ENCODE measurements around the gene ZNF148. TPM values are rescaled to one million over a fixed set of nuclear protein-coding genes. Genes with fewer than 3 reads are reported as not detected.

The ZNF148 gene
- total RNA-seq, 1 donor: 15.6 TPM

DNA sequence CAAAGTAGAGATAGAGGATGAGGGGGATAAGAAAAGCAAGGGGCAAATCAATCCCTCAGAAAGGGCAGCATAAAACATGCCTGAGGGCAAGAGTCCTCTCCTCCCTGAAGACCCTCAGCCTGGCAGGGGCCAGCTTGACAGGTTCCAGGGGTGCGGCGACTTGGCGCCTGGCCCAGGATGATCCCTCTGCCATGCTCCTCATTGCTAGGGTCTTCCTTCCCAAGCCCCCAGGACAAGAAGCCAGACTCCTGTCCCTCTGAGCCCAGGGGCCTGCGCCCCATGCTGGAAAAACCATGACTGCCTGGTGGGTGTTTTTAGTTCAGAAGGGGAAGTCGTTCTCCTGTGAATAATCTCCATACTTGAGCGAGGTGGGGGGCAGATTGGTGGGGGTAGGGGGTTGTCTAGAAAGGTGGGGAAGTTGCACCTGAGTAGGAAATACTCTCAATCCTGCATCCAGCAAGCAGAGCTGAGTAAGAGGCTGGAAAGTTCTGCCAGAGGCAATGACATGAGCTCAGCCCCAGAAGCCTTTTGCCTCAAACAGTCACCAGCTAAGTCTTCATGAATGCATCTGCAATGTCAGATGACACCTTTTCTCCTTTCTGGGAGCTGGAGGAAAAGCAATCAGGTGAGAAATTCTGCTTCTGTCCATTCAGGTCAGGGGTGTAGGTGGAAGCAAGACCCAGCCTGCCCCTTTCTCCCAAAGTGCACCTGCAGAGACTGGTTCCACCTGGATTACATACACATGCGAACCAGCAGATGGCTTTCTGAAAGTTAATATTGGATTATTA is 180.9 kb downstream of the ZNF148 start:
- DNase-seq (ENCODE audit: low read depth in 2 of 3, low spot score in 2 of 3): no peak

DNA sequence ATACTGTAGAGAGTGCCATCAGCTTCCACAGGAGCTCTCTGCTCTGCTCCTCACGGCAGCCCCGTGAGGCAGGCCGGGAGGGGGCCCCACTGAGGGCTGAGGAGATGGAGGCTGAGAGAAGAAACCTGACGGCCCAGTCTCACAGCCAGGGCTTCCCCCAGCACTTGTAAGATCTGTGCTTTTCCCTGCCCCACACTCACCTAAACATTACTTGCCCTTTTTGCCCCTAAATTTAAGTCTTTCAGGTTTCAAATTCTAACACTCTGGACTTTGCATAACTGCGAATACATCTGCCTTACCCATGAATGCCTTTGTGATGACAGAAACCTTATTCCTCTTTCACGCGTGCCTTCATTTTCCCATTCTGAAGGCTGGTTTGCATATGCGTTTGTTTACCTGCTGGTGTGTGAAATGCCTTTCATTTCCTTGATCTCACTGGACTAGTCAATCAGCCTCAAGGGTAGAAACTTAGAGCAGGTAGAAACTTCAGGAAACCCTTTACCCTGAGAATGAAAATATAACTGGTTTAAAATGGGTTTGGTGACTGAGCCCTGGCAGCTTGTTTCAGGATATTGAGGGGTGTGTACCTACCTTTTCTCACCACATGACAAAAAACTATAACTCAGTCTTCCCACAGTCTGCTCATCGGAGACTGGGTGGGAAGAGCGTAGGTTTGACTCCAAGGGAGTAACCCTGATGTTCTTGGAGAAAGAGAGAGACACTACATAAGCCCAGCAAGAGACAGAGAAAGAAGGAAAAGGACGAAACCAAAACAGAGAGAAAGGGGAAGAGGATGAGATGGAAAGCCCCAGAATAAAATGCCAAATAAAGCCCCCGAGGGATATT is 182.7 kb downstream of the ZNF148 start:
- no peak for DNase-seq (ENCODE audit: low read depth in 2 of 3, low spot score in 2 of 3)

DNA sequence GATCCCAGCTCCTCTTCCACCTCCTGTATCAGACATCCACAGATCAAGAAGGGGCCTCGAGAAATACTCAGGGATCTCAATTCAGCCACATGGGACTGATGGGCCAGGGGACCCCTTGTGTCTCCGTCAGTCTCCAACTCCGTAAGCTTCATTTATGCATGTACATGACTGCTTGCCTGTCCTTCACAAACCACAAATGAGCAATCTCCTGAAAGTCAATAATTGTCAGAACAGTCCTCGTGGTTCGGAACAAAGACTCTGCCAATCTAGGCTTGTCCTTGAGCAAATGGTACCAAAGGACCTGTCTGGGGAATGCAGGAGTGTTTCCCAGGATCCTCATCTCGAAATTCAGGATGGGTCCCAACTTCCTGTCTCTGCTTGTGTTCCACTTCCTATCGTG is 183.4 kb downstream of the ZNF148 start:
- no peak for DNase-seq (ENCODE audit: low read depth in 2 of 3, low spot score in 2 of 3)

DNA sequence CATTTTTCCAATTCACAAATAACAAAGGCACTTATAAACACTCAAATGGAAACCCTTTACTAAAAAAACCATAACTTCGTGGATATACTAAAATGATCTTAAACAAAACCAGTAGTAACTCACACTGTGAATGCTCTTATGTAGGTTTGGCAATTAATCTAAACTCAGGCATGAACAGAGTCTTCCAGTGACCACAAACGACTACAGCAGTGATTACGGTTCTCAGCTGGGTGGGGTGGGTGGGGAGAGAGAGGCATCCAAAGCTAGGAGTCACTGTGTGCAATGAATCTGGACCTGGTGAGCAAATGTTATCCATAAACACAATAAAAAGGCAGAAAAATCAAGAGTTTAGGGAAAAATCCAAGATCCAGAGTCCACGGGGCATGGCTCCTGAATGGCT is 183.9 kb downstream of the ZNF148 start:
- no peak for DNase-seq (ENCODE audit: low read depth in 2 of 3, low spot score in 2 of 3)

DNA sequence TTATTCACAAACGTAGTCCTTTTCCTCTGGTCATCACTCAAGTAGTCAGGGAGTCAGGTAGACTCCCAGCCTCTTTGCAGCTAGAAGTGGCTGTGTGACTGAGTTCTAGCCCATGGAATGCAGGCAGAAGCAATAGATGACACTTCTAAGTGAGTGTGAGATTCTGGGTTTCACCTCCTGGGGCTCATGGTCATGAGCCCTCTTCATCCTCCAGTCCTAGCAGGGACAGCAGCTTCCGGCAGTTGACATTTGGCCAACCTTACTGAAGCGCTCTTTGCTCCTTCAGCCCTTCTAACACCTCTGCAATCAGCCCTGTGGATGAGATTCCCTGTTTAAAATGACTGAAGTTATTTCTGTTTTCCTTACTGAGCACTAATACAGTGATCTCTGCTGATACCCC is 184.3 kb downstream of the ZNF148 start:
- DNase-seq (ENCODE audit: low read depth in 2 of 3, low spot score in 2 of 3): no peak

DNA sequence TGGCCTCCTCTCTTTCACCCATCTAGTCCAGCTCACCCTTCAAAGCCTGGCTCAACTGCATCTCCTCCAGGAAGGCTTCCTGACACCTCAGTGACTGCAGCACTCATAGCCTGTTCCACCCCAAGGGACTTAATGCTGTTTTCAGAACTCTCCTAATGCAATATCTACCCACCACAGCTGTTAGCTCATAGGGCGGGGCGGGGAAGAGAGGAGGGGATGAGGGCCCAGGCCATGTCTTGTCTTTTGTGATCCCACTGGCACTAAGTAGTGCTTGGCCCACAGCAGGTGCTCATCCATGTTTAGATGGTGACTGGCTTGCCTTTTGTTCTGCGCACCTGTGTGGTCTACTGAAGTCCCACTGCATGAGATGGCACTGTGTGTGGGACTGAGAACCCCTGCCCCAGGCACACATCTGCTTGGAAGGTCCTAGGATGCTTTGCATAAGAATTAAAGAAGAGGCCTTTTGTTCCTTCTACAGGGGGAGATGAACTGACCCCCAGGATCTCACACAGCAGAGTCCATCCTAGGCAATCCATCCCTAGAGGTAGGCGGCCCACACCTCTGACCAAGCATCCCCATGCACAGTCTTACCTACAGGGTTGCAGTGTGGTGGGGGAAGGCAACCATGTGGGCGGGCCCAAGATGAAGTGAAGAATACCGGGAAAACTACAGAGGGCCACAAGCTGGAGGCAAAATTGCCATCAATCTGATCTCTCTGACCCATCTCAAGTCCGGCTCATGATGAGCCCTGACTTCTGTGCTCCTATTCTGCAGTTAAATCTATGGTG is 185.6 kb downstream of the ZNF148 start:
- DNase-seq (ENCODE audit: low read depth in 2 of 3, low spot score in 2 of 3): no peak

DNA sequence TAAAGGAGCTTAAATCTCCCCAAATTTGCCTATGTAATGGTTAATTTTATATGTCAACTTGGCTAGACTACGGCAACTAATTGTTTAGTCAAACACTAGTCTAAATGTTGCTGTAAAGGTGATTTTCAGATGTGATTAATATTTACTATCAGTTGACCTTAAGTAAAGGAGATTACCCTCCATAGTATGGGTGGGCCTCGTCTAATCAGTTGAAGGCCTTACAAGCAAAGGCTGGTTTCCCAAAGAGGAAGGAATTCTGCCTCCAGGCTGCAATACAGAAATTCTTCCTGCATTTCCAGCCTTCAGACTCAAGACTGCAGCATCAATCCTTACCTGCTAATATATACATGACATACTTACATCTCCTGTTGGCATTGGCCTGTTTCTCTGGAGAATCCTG is 186.2 kb downstream of the ZNF148 start:
- no peak for DNase-seq (ENCODE audit: low read depth in 2 of 3, low spot score in 2 of 3)

DNA sequence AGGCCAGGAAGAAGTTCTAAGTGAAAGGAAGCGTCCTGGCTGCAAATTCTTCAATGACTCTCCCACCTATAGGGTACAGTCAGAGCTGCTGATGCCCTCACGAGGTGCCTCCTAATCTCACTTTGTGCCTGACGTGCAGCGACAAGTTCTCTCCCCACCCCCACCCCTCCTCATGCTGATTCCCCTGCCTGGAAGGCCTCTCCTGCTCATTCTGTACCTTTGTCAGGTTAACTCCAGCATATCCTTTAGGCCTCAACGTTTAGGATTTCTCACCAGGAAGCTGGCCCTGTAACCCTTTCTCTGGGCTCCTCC is 187.6 kb downstream of the ZNF148 start:
- DNase-seq (ENCODE audit: low read depth in 2 of 3, low spot score in 2 of 3): no peak

DNA sequence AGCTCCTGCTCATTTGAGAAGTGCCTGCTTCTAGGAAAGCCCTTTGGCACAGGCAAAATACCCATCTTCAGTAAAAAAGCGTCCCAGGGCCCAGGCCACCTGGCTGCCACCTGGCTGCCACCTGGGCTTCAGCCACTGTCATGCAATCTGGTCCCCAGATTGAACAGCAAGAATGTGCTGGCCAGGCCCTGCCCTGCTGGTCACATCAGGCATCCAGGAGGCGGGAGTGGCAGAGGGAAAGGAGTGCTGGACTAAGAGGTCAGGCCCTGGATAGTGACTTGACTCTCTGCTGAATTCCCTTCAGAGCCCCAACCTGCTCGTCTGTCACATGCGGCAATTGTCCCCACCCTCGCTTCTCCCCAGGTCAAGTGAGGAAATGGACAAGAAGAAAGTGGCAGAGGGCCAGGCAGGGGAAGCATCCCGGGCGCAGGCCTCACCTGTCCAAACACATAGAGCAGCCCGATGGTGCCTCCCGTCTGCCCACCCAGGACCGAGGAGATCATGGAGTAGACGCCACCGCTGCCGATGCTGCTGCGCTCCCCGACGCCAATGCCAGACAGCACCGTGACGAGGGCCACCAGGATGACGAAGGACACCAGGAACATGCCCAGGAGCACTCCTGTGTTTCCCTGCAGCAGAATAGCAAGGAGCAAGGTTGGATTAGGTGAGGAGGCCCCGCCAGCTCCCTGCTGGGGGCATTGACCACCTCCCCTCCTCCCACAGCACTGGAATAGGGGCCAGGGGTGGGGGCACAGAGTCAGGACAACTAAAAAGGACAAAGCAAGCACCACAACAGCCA is 188.1 kb downstream of the ZNF148 start:
- no peak for DNase-seq (ENCODE audit: low read depth in 2 of 3, low spot score in 2 of 3)

DNA sequence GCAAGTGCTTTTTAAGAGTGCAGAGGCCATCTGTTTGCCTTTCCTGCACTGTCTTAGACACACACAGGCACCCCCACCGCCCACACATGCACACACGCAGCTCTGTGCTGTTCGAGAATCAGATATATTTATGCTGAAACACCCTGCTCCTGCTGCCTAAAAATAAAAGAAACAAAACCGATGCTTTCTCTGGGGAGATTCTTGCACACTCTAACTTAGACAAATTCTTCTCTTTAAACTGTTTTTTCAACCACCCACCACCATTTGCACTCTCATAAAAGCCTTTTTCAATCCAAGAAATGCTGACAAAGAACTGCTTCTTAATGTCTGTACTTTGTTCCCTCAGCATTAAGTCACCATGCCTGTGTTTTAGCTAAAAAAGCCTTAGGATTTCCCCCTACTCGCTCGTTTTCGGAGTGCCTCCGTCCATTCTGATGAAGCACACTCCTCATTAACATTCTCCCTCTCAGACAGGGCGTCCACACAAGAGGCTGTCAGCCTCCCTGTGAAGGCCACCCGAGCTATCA is 188.8 kb downstream of the ZNF148 start:
- DNase-seq (ENCODE audit: low read depth in 2 of 3, low spot score in 2 of 3): no peak

DNA sequence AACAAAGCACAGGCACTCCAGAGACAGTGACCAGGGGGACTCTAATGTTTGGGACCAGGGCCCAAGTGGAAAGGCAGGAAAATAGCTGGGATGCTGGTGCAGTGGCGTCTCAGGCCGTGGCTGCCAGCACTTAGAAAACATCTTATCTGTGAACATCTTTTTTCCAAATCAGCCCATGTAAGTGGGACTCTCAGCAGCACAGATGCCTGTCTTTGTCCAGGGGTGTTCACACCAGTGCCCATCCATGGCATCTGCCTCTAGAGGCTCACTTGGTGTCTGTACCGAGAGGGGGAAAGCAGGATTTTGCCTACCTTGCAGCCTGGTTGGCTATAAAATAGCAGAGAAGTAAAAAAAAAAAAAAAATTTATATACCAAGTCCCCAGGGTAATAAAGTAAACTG is 189.3 kb downstream of the ZNF148 start:
- DNase-seq (ENCODE audit: low read depth in 2 of 3, low spot score in 2 of 3): no peak

DNA sequence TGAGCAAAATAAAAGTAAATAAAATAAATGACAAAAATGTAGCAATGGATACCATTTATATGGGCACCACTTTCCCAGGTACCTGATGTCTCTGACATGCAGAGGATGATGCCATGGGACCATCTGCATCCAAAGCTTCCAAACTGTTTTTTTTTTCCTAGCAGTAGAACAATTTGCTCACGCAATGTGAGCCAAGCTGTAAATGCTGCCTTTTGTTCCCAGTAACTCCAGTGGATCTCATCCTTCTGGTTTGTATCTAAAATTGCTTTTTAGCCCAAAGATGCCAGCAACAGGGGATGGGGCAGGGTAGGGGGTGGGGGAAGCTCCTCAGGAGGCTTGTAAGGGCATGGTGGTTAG is 195.3 kb downstream of the ZNF148 start:
- no peak for DNase-seq (ENCODE audit: low read depth in 2 of 3, low spot score in 2 of 3)

DNA sequence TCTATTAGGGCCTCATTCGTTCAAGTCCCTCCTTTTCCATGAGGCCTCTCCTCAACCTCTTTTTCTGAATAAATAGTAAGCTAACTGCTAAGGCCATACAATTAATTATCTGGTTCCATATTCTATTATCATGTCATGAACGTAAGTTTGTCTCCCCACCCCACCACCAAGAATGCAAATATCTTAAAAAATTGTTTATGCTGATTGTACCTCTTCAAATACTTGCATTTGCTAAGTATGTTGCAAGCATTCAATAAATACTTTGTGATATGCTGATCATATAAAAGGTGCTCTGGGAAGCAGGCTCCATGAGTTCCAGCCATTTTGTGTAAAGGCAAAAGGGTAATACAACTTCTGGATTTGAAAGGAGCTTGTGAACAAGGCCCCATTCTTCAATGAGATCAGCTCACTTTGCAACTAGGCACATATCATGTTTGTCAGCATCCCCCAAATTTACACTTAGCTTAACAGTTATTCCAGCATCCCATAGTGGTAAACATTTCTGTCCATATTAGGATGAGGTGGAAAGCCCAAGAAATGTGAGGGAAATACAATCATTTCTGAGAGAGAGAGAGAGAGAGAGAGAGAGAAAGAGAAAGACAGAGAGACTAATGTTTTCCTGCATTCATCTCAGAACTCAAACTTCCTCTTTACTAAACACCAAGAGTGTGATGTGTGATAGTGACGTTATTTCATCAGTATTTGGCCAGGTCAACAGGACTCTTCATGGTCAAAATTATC is 195.8 kb downstream of the ZNF148 start:
- no peak for DNase-seq (ENCODE audit: low read depth in 2 of 3, low spot score in 2 of 3)

DNA sequence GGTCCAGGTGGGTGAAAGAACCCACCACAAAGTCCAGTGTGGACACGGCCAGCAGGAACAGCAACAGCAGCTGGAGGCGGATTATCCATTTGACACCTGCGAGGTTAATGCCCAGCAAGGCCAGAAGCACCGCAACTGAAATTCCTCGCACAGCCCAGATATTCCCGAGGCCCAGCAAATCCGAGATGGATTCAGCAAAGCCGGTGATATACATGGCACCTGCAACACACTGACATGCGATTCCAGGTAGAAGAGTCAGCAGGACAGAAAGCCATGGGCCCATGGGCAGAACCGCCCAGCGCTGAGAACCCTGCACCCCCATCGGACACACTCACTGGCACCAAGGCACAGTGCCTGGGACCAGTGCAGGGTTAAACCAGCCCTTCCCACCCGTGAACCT is 197.4 kb downstream of the ZNF148 start:
- no peak for DNase-seq (ENCODE audit: low read depth in 2 of 3, low spot score in 2 of 3)

Small RNAs within 50 kb of the gene (small RNA-seq; reads per million reads assigned to genes)
- gene RNU6-232P: not detected

Other genes with a start within 250 kb of the ZNF148 start
- gene SLC12A8, start 162.6 kb downstream of the ZNF148 start, total RNA-seq: under 0.01 TPM
- 15.1 TPM for gene SNX4, start 144.9 kb upstream of the ZNF148 start, total RNA-seq
- 4.0 TPM for gene OSBPL11, start 220.2 kb upstream of the ZNF148 start, total RNA-seq

All from hematopoietic multipotent progenitor cell (in vitro differentiated cells).